Non-pigmented ciliary epithelial cell (primary cell): ENCODE results near the gene AMPH.

Experiments
- DNase-seq: peaks from one replicate; pipeline ENCODE4 v3.0.0-alpha.2; 2010; ENCODE audit warnings: low read depth

Gene AMPH

DNA sequence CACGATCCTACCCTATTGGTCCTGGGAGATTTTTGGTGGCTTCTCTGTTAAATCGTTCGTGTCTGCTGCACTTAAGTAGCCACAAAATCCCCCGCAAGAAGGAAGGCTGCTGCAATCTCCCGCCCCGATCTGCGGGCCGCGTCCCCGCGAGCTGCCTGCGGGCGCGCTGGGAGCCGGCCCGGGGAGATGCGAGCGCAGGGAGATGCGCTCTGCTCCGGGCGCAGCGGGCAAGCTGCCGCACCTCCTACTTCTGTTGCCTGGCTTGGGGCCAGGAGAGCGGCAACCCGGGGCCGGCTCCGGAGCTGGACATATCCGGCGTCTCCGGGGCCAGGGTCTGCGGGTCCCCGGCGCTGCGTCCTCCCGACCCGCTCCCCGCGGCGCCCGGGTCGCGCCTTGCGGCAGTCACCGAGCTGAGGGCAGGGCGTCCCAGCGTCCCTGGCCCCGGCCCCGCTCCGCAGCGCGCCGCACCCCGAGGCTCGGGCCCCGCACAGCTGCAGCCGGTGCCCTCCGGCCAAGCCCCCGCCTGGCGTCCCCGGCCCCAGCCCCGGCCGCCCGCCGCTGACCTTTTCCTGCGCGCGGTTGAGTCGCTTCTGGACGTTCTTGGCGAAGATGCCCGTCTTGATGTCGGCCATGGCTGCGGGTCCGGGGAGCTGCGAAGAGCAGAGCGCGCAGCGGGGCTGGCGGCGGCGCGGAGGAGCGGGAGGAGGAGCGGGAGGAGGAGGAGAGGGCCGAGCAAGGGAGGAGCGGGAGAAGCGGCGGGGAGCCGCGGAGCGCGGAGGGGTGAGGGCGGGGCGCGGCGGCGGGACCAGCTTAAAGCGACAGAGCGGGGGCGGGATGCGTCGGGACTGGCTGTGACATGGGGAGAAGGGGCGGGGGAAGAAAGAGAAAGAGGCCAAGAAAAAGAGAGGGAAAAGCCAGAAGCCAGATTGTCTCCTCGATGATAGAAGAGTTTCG is at the start of gene AMPH:
Gene AMPH, minus strand, starts transcription at position 654 of the 954 bp plus-strand sequence. Its CDS starts 22 bp downstream, at position 632.
- no peak for DNase-seq

GRCh38 chr7:38679419-38679818 is 48.2 kb upstream of the AMPH start:
- no peak for DNase-seq

DNA sequence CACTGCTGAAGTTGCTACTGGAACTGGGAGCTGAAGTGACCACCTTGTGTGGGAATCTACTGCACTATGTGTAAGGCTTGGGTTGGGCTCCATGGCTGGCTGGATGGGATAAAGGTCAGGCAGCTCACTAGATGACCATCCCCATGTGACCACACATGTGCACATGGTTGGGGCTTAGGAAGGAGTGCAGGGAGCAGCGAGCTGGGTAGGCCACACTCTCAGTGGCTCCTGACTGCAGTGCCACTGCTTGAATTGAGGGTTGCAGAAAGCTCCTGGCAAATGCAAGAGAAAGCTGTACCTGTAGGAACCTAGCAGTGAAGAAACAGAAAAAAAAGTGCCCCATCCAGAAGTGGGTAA is 47.5 kb upstream of the AMPH start:
- no peak for DNase-seq

DNA sequence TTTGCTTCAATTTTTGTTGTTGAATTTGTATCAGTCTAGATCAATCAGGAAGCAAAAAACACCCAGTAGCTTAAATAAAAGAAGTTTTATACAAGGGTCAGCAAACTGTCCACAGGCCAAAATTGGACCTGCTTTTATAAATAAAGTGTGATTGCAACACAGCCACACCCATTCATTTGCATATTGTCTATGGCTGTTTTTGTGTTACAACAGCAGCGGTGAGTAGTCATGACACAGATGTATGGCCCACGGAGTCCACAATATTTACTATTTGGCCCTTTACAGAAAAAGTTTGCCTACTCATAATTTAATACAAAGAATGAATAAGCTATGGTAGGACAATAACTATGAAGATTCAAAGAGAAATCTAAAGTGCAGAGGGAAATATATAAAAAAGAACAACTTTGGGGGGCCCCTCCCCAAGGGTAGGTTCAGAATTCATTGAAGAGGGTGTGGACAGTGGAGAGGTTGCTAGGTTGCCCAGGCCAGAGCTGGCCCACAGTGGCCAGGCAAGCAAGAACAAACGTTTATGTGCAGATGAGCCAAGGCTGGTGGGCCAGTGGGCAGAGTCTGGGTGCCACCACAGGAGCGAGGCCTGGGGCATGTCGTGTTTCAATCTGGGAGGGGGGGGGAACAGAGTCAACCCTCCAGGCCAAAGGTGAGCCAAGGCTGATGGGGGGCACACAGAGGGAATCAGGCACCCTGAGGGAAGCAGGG is 47.0 kb upstream of the AMPH start:
- no peak for DNase-seq

GRCh38 chr7:38675494-38676106 is 44.4 kb upstream of the AMPH start:
- DNase-seq: no peak

DNA sequence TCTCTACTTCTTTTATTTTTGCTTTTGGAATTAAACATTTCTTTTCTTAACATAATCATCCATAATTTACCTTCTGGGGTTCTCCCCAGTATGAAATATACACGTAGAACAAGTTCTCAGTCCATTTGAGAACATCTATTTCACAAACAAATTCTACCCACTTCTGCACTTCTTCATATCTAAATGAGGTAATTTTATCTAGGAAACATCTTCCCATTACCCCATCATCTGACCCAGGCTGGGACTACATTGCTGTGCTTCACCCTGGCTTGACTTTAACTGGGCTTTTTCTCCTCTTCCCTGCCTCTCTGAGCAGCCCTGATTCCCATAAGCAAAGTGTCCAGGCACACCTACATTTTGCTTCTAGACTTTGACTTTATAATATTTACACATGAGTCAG is 43.3 kb upstream of the AMPH start:
- no peak for DNase-seq

DNA sequence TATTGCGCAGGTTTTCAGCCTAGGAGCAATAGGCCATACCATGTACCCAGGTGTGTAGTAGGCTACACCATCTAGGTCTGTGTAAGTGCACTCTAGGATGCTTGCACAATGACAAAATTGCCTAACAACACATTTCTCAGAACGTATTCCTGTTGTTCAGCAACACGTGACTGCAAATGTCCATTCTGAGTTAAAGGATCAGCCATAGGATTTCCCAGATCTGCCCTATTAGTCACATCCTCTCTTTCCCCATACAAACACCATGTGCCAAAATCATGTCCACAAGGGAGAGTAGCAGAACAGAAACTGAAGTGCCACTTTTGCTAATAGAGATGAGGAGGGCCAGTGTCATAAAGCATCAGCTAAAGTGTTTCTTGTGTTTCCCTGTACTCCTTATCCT is 42.6 kb upstream of the AMPH start:
- peak; percentile 28 for DNase-seq

GRCh38 chr7:38671911-38672905 is 41.0 kb upstream of the AMPH start:
- DNase-seq: no peak

- DNase-seq: no peak
Observed at GRCh38 chr7:38669965-38670520, 38.9 kb upstream of the AMPH start.

- DNase-seq: no peak
Observed at GRCh38 chr7:38664972-38665371, 33.8 kb upstream of the AMPH start.

GRCh38 chr7:38660427-38661099 is 29.4 kb upstream of the AMPH start:
- no peak for DNase-seq

DNA sequence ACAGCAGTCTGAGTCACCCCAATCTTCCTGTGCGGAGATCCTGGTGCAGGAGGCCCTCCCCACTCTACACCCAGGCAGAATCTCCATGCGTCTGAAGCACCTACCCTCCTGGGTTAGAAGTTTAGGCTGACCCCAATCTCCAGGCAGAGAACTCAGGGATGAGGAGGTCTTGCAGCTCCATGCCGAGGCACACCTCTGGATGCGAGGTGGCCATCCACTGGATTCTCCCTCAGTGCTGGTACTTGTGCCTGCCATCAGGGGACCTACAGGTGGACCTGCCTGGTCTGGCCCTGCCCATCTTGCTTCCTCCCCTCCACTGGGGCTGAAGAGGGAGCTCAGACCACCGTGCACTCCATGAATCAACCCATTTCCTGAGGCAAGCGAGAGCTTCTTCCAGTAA is 28.8 kb upstream of the AMPH start:
- no peak for DNase-seq

DNA sequence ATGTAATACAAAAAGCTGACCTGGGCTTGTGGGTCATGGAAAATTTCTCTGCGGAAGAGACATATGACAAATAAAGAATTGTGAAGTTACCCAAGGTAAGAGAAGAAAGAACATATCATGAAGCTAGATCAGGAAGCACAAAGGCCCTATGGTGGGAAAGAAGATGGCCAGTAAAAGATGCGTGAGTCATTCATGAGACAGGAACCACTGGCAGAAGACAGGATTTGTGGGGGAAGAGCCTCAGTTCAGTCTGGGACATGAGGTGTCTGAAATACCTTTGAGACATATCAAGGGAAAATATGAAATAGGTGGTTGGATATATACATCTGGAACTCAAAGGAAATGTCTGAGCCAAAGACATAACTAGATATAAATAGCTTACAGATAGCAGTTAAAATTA is 27.7 kb upstream of the AMPH start:
- DNase-seq: no peak

- DNase-seq: no peak
Observed at GRCh38 chr7:38656968-38657367, 25.8 kb upstream of the AMPH start.

DNA sequence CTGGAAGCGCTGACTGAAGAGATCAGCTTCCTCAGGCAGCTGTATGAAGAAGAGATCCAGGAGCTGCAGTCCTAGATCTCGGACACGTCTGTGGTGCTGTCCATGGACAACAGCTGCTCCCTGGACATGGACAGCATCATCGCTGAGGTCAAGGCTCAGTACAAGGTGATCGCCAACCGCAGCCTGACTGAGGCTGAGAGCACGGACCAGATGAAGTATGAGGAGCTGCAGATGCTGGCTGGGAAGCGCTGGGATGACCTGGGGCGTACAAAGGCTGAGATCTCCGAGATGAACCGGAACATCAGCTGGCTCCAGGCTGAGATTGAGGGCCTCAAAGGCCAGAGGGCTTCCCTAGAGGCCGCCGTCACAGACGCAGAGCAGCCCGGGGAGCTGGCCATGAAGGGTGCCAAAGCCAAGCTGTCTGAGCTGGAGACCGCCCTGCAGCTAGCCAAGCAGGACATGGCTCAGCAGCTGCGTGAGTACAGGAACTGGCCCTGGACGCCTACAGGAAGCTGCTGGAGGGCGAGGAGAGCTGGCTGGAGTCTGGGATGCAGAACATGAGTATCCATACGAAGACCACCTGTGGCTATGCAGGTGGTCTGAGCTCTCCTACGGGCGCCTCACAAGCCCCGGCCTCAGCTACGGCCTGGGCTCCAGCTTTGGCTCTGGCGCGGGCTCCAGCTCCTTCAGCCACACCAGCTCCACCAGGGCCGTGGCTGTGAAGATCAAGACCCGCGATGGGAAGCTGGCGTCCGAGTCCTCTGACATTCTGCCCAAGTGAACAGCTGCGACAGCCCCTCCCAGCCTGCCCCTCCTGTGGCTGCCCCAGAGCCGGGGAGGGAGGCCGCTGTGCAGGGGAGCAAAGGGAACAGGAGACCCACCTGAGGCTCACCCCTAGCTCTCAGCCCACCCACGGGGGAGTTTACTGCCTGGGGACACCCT is 24.9 kb upstream of the AMPH start:
- DNase-seq: no peak

DNA sequence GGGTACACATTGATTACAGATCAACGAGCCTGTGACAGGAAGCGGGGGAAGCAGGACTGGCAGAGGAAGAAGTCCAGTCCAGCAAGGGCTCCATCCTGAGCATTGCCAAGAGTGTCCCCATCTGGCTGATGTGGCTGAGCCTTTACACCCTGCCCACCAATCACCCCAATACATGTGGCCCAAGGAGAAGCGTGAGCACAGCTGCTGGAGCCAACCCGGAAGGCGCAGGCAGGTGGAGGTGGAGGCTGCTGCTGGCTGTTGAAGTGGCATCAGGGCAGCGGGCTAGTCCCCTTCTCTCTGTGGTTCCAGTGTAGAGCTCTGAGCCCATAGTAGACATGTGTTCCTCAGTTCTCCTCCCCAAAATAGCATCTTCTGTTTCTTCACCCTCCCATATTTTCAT is 6.8 kb upstream of the AMPH start:
- DNase-seq: no peak

DNA sequence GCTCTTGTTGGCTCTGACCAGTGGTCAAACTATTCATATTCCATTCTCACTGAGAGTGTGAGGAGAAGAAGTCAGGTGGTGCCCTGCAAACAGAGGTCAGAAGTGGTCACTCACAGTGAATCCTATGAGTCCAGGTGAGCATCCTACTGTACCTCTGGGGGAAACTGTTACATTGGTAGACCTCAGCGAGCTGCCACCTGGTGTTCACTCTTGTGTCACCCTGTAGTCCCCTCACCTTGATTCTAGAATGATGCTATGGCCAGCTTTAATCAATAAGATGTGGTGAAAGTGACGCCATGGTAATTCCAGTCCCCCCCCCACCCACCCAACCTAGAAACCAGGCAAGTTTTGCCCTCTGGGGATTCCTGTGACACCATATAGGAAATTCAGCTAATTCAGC is 1.2 kb upstream of the AMPH start:
- no peak for DNase-seq

DNA sequence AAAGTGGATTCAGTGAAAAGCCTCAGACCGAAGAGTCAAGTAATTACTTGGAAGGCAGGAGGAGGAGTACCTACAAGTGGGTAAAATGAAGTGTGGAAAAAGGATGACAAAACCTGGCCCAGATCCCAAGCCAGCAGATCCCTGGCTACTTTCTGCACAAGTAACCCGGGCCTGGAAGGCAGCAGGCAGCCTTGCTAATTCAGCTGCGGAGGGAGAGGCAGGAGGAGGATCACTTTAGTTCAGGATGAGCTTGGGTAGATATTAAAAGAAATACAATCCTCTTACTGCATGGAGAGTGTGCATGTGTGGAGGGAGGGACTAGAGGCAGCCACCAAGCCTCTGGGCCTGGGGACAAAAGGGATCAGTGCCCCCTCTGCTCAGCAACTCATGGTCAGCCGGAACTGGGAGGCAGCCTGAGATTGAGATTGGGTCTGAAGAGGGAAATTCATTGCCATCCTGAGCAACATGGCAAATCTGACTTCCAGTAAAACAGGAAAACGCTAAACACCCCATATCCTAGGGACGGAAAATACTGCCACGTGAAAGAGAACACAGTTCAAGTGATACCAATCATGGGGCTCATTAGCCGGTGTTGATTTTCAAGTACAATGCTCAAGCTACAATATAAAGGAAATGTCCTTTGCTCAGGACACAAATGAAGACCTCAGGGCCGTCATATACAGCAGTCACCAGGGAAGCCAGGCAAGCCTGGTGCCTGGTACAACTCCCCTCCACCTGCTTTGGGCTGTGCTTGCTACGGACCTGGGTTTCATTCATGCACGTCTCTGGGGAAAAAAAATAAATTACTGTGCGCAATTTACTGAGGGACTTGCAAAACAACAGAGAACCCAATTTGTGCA is 1.3 kb downstream of the AMPH start:
- DNase-seq: no peak
